Muscle of leg (tissue), 11 donors: ENCODE results near the gene KIAA1755. TPM values are rescaled to one million over a fixed set of nuclear protein-coding genes. Genes with fewer than 3 reads are reported as not detected.
"Not testable (repeated sequence)": the region's sequence is repeated elsewhere in the genome, so short reads cannot be mapped to it uniquely, and the experiment has no call there.

ENCODE experiments used
- DNase-seq: peaks from one replicate; pipeline ENCODE4 v3.0.0; 2013
- H3K27ac ChIP-seq: one replicate; pipeline ENCODE4 v1.5.1; 2013; ENCODE audit warnings: mild to moderate bottlenecking, low read length, control low read depth
- H3K27me3 ChIP-seq: one replicate; pipeline ENCODE4 v1.6.1; 2013; ENCODE audit warnings: low read length; ENCODE audit not compliant: control insufficient read depth, insufficient read depth
- H3K36me3 ChIP-seq: one replicate; pipeline ENCODE4 v1.6.1; 2013; ENCODE audit warnings: low read length; ENCODE audit not compliant: control insufficient read depth, insufficient read depth
- H3K4me1 ChIP-seq: one replicate; pipeline ENCODE4 v1.6.1; 2013; ENCODE audit warnings: low read length; ENCODE audit not compliant: control insufficient read depth, insufficient read depth
- H3K4me3 ChIP-seq: one replicate; pipeline ENCODE4 v1.5.1; 2013; ENCODE audit warnings: low read length, control low read depth
- H3K9me3 ChIP-seq: replicated peaks from 2 replicates; pipeline ENCODE4 v1.6.1; 2013; ENCODE audit warnings: low read depth, low read length; ENCODE audit not compliant: control insufficient read depth
- WGBS: methylation state at CpG from one replicate; pipeline ENCODE4 v1.1.5; 2013; ENCODE audit warnings: missing lambda C conversion rate; ENCODE audit not compliant: insufficient coverage; 5-methylcytosine and 5-hydroxymethylcytosine counted together
- polyA plus RNA-seq, 8 donors: library from polyadenylated mRNA; unstranded; fragments of 120-200 nt; gene quantifications; one replicate each; pipeline versions ENCODE4 v1.2.1 to v1.2.3, GENCODE V29; 2013; ENCODE audit warnings: inconsistent platforms in 1 of 8, low replicate concordance in 1 of 8; ENCODE audit not compliant: insufficient read length in 8 of 8, insufficient read depth in 1 of 8
- total RNA-seq: library from RNA; stranded (reverse); fragments of 120-200 nt; gene quantifications from one replicate; pipeline ENCODE4 v1.2.4, GENCODE V29; 2013

KIAA1755 gene
- total and polyA plus RNA-seq, 9 donors: 5.0 to 19.6 (median 9.7) TPM

- WGBS: no CpG with 5 or more reads among the region's 2 CpGs
- Histone ChIP-seq H3K4me1 (peaks cover 14% of the 10 kb centered on the region), H3K9me3 (no peaks in the 10 kb centered on the region), H3K4me3 (no peak overlapping the region), H3K27ac (no peak overlapping the region), H3K36me3 (no peaks in the 10 kb centered on the region), H3K27me3 (no peaks in the 10 kb centered on the region)
- DNase-seq: peak; percentile 90
Observed at GRCh38 chr20:38267296-38267695, 6.8 kb upstream of the KIAA1755 start.

- no peaks in the 10 kb centered on the region for H3K9me3 ChIP-seq
- no peaks in the 10 kb centered on the region for H3K36me3 ChIP-seq
- no peak overlapping the region for H3K27ac ChIP-seq
- H3K27me3 ChIP-seq: no peaks in the 10 kb centered on the region
- DNase-seq: no peak
- WGBS: no CpG with 5 or more reads among the region's 2 CpGs
- H3K4me3 ChIP-seq: no peak overlapping the region
- peaks cover 13% of the 10 kb centered on the region for H3K4me1 ChIP-seq
Observed at GRCh38 chr20:38266426-38266825, 5.9 kb upstream of the KIAA1755 start.

DNA sequence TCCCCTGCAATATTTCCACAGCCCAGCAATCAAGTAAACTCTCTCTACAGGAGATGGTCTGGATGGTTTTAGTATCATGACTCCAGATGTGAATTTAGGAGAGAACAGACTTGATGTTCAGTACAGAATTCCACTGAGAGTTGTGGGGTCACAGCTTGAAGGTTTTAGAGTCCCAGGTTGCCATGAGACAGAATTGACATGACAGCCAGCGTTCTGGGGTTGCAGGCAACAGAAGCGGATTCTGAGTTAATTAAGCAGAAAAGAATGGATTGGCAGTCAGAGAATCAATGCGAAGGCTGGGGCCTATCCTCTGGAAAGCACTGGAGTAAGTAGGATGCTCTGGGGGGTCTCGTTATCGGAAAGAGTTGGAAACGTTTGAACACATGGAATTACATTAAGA, 2.4 kb upstream of the KIAA1755 start:
- Histone ChIP-seq H3K9me3 (no peaks in the 10 kb centered on the region), H3K4me3 (no peak overlapping the region), H3K36me3 (no peaks in the 10 kb centered on the region), H3K27me3 (peaks cover 22% of the 10 kb centered on the region), H3K4me1 (peaks cover 22% of the 10 kb centered on the region), H3K27ac (no peak overlapping the region)
- no peak for DNase-seq
- 54% methylated on average over 2 of the region's 6 CpGs for WGBS

DNA sequence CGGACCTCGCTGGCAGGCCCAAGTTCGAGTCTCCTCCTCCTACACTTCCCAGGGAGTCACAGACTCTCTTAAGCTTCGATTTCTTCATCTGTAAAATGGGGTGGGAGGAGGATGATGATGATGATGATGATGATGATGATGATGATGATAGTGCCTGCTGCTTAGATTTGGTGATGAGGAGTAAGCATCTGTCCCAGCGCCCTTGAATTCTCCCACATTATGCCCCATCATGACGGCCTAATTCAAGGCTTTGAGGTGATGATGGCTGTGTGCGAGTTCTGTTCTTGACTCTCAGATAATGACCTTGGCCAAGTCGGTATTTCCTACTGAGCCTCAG, 487 bp upstream of the KIAA1755 start:
- DNase-seq: no peak
- Histone ChIP-seq H3K27me3 (peaks cover 22% of the 10 kb centered on the region), H3K36me3 (no peaks in the 10 kb centered on the region), H3K27ac (peak overlapping the region; percentile 54), H3K4me1 (peaks cover 19% of the 10 kb centered on the region), H3K4me3 (peak overlapping the region; percentile 18), H3K9me3 (no peaks in the 10 kb centered on the region)
- WGBS: no CpG with 5 or more reads among the region's 8 CpGs

DNA sequence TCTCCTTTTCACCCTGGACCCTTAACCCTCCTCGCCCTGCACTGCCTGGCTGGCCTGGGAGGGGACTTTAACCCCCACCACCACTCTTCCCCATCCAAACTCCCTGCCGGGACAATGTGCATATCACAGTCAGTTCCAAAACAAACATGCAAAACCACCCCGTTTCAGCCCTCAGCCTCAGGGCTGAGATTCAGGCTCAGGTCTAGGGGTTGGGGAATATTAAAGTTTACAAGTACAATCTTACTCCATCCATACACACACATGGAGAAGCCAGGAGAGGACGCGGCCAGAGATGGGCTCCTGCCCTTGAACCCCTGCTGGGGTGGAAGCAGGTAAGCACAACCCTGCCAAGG, 534 bp downstream of the KIAA1755 start:
- DNase-seq: peak; percentile 32
- H3K4me1 ChIP-seq: peaks cover 30% of the 10 kb centered on the region
- no peaks in the 10 kb centered on the region for H3K9me3 ChIP-seq
- H3K36me3 ChIP-seq: no peaks in the 10 kb centered on the region
- peak overlapping the region; percentile 85 for H3K27ac ChIP-seq
- peak overlapping the region; percentile 47 for H3K4me3 ChIP-seq
- peaks cover 22% of the 10 kb centered on the region for H3K27me3 ChIP-seq
- WGBS: 19% methylated on average over 3 of the region's 5 CpGs

DNA sequence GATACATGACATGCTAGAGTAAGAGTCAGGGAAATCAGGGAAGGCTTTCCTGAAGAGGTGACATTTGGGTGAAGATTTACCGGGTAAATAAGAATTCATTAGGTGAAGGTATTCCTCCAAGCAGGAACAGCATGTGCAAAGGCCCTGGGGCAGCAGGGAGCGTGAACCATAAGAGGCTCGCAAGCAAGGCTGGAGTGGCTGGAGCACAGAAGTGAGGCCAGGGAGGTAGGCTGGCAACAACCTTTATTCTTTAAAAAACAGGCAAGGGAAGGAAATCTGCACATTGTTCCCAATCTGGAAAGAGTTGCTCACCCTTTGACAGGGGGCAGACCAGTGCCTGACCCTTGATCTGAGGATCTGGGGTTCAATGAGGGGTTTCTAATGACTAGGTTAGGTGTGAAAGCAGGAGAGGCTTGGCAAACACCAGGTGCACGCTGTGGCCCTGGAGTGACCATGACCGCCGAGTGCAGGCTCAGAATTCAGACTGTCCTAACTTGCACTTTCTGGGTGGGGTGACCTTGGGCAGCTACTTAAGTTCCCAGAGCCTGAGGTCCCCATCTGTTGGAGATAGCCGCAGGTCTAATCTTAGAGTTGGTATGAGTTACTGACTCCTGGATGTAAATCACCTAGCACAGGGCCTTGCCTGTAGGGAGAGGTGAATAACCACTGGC, 1.9 kb downstream of the KIAA1755 start:
- Histone ChIP-seq H3K4me3 (no peak overlapping the region), H3K27ac (no peak overlapping the region), H3K4me1 (peaks cover 32% of the 10 kb centered on the region), H3K36me3 (no peaks in the 10 kb centered on the region), H3K9me3 (no peaks in the 10 kb centered on the region), H3K27me3 (peaks cover 22% of the 10 kb centered on the region)
- WGBS: 94% methylated on average over 5 of the region's 7 CpGs
- DNase-seq: no peak

GRCh38 chr20:38256966-38257365, 3.6 kb downstream of the KIAA1755 start:
- Histone ChIP-seq H3K27me3 (peaks cover 22% of the 10 kb centered on the region), H3K36me3 (no peaks in the 10 kb centered on the region), H3K27ac (no peak overlapping the region), H3K4me3 (no peak overlapping the region), H3K4me1 (peaks cover 45% of the 10 kb centered on the region), H3K9me3 (no peaks in the 10 kb centered on the region)
- no CpG with 5 or more reads among the region's 2 CpGs for WGBS
- no peak for DNase-seq

- DNase-seq: no peak
- Histone ChIP-seq H3K4me1 (peaks cover 45% of the 10 kb centered on the region), H3K36me3 (no peaks in the 10 kb centered on the region), H3K4me3 (no peak overlapping the region), H3K9me3 (no peaks in the 10 kb centered on the region), H3K27me3 (peaks cover 19% of the 10 kb centered on the region), H3K27ac (peak overlapping the region; percentile 85)
- 85% methylated on average over 4 of the region's 4 CpGs for WGBS
Observed at GRCh38 chr20:38256021-38256420, 4.5 kb downstream of the KIAA1755 start.

DNA sequence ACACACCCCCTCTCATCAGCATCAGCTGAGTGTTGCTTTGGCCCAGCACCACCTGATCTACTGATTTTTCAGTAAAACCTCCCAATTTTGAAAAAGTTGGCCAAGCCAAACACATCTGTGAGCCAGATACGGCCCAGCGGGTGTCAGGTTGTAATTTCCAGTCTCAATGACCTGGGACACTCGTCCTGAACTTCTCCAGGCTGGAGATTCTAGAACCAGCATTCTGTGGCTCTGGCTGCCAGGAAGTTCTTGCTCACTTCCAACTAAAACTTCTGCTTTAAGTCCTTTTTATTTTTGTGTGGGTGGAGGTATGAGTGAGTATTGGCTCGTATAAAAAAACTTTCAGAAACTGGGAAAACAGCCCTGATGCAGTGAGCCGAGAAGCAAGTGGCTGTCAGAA, 5.1 kb downstream of the KIAA1755 start:
- no peak overlapping the region for H3K4me3 ChIP-seq
- peak; percentile 92 for DNase-seq
- H3K27ac ChIP-seq: peak overlapping the region; percentile 85
- H3K4me1 ChIP-seq: peaks cover 42% of the 10 kb centered on the region
- H3K9me3 ChIP-seq: no peaks in the 10 kb centered on the region
- 37% methylated on average over 3 of the region's 5 CpGs for WGBS
- peaks cover 16% of the 10 kb centered on the region for H3K27me3 ChIP-seq
- H3K36me3 ChIP-seq: no peaks in the 10 kb centered on the region

- H3K27me3 ChIP-seq, DNase-seq, H3K36me3 ChIP-seq, H3K4me3 ChIP-seq, H3K9me3 ChIP-seq: not testable (repeated sequence)
- H3K27ac ChIP-seq: peak overlapping the region; percentile 55
- 92% methylated on average over 2 of the region's 4 CpGs for WGBS
- H3K4me1 ChIP-seq: peaks cover 36% of the 10 kb centered on the region
Observed at GRCh38 chr20:38254621-38255020, 5.9 kb downstream of the KIAA1755 start.

- Histone ChIP-seq H3K27me3 (peaks cover 2% of the 10 kb centered on the region), H3K36me3 (no peaks in the 10 kb centered on the region), H3K4me3 (no peak overlapping the region), H3K27ac (peak overlapping the region; percentile 81), H3K9me3 (no peaks in the 10 kb centered on the region), H3K4me1 (peaks cover 29% of the 10 kb centered on the region)
- peak; percentile 69 for DNase-seq
- 17% methylated on average over 1 of the region's 6 CpGs for WGBS
Observed at GRCh38 chr20:38253571-38253970, 7.0 kb downstream of the KIAA1755 start.
